Measurements from ENCODE around the gene RLIM.

- TF ChIP-seq CTCF (optimal IDR thresholded peaks at IDR 0.05 in 1 of 3, IDR thresholded peaks at IDR 0.05 in 1 of 3, conservative IDR thresholded peaks at IDR 0.05 in 1 of 3; ENCODE audit: extremely low read depth in 1 of 3, insufficient read depth in 2 of 3, low read length in 3 of 3) (no peak), EZH2 (IDR thresholded peaks at IDR 0.05; ENCODE audit: low read length) (no peak)
These were observed 34.7 kb downstream of the RLIM start for GRCh38 chrX:74579597-74580198.

Data from keratinocyte (primary cell).